Suprapubic skin (tissue), 3 donors: ENCODE results near the gene LGALS4.

Experiments used
- CTCF ChIP-seq, 2 donors: fragments of 200-600 bp in 1 of 2; fragments of 450-650 bp in 1 of 2; sonication (generic) in 1 of 2; IDR thresholded peaks; one replicate each; pipeline ENCODE4 v1.5.1; 2016 to 2019; ENCODE audit warnings: antibody characterized with exemption in 2 of 2, mild to moderate bottlenecking in 1 of 2, moderate library complexity in 1 of 2
- POLR2A ChIP-seq, 2 donors: fragments of 450-650 bp; IDR thresholded peaks; one replicate each; pipeline ENCODE4 v1.6.1; 2017; ENCODE audit warnings: antibody characterized with exemption in 2 of 2, mild to moderate bottlenecking in 2 of 2, moderate library complexity in 2 of 2

GRCh38 chr19:38780443-38780842, 32.3 kb downstream of the LGALS4 start:
- TF ChIP-seq CTCF (IDR thresholded peaks at IDR 0.05), result no peak
- TF ChIP-seq POLR2A (IDR thresholded peaks at IDR 0.05), result no peak
